Stimulated activated CD4-positive, alpha-beta T cell treated with anti-CD3 and anti-CD28 coated beads, TNF-alpha, amount 100 ng/mL, for 24 hours (primary cell): ENCODE measurements around the gene SETBP1.

Experiments
- DNase-seq, 3 experiments: peaks; one replicate each; pipeline ENCODE4 v3.0.0-alpha.2; 2020; ENCODE audit warnings: low read depth in 3 of 3

SETBP1 gene

DNA sequence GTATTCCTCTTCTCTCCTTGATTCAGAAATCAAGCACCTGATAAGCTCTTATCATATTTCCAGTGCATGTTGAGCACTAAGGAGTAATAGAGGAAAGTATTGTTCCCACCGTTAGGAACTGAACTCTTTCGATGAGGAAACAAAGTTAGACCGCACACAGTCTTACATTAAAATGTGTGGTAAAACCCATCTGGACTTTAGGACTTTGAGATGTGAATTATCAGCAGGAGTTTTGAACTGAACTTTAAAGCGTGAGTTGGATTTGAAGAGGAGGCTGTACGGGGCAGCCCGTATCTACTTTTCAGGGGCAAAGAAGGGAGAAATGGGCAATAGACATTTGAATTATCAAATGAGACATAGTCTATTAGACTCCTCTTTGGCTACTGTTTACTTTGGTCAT lies 134.4 kb downstream of the SETBP1 start:
- DNase-seq, result no peak

DNA sequence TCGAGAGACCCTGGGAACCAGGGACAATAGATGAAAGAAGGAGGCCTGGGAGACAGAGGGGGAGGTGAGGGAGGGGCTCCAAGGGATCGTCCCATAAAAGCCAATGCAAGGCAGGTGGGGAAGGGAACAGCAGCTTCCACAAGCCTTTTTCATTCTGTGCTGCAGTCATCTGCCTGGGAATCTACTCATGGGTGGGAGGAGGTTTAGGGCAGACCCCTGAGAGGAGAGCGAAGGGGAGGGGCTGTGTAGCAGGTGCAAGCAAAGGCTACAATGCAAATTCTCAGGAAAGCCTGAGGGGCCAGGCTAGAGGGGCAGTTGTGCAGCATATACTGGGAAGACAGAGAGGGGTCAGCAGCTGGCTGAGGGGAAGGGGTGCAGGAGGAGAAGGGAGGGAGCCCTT lies 135.4 kb downstream of the SETBP1 start:
- DNase-seq, result no peak

- no peak for DNase-seq
Observed at GRCh38 chr18:44816477-44816876, 135.8 kb downstream of the SETBP1 start.

DNA sequence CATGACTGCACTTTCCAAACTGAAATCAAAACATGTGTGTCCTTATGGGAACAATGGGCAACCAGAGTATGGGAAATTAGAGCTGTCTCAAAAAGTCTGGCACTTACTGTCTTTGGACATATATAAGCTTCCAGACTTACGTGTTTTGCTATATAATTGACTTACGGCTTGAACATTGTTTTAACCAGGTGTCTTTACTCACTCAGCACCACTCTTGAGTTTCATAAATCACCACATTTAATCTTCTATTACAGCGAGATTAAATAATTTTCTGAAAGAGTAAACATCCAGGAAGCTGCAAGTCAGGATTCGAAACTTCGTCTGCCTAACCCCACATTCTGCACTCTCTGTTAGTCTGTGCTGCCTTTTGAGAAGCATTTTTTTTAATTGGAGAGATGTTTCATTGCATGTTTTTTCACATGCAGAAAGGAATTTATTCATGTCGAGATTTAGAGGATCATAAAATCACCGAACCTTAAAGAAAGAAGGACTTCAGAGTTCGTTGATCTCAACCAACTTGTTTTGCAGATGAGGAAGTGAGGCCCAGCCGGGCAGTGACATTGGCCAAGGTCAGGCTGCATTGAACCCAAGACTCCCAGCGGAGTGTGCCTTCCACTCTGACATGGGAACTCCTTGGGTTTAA lies 137.3 kb downstream of the SETBP1 start:
- DNase-seq, result no peak

- no peak for DNase-seq
Observed at GRCh38 chr18:44818668-44819403, 138.1 kb downstream of the SETBP1 start.

DNA sequence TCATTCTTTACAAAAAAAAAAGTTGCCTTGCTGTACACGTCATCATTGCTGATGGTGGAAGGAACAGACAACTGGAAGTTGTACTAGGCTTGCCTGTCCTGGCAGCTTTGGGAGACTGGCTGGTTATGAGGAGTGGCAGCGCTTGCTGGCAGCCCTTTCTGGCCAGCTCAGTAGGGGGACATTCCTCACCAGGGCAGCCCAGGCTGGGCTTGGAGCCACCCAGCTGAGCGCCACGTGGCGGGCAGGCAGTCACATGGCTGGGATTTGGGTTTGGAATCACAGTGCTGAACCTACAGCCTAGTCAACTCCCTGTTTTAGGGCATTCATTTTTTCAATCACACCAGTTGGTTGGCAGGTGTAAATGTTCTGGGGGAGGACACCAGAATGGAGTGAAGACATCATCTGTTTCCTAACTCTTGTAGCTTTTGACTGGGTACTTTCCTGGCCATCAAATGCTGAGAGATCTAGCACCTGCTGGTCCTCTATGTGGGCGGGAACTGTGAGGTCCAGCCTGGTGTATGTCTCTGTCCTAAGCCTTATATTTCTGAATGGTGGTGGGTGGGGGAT lies 139.3 kb downstream of the SETBP1 start:
- DNase-seq, result no peak

DNA sequence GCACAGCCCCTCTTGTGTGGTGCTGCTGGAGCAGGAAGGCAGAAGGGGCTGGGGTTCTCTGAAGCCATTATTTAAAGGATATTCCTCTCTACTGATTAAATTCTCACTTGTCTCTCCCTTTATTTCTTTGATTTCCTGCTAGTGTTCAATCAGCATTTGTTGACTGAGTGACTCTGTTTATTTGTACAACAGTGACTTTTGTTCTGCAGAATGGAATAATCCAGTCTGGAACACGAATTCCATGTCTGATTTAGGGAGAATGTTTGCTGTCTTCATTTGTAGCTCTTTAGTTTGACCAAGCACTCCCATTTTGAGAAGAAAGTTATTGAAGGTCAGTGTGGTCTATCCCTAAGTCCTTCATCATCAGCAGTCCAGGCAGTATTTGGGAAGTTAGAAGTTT lies 141.2 kb downstream of the SETBP1 start:
- no peak for DNase-seq

DNA sequence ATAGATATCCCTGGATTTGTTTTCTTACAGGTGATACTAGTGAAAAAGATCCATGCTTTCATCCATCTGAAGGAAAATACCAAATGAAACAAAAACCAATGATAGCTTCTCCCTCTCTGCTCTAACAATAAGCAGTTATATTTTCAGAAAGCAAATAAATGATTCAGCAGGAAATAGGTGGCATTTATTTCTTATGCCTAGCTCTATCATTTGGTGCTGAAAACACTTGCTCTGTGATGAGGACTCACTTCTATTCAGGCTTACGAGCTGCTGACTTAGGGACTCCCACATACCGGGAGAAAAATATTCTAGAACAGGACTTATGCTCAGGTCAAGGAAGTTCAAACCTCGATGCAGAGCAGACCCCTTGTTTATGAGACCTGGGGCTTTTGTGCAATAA lies 142.6 kb downstream of the SETBP1 start:
- DNase-seq, result no peak

DNA sequence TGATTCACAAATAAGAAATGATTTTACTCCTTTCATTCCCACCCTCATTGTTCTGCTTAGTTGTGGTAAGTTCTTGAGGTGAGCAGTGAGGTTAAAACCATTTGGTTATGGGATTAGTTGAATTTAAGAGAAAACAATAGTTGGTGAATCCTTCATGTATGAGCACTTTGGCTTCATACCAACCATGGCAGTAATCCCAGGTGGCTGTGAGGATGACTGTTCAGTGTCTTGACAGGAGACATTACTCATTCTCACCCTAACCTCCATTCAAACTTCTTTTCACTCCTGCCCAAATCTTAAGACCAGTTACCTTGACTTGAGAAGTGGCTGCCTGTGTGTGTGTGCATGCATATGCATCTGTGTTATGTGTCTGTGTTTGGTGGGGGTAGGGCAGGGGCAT lies 143.1 kb downstream of the SETBP1 start:
- no peak for DNase-seq

GRCh38 chr18:44824884-44825283 lies 144.2 kb downstream of the SETBP1 start:
- DNase-seq, result no peak

- no peak for DNase-seq
Observed at GRCh38 chr18:44826418-44827259, 146.0 kb downstream of the SETBP1 start.

GRCh38 chr18:44828080-44828479 lies 147.4 kb downstream of the SETBP1 start:
- no peak for DNase-seq

- no peak for DNase-seq
Observed at GRCh38 chr18:44830581-44830980, 149.9 kb downstream of the SETBP1 start.

- DNase-seq, result no peak
Observed at GRCh38 chr18:44833786-44834185, 153.1 kb downstream of the SETBP1 start.

GRCh38 chr18:44834867-44835469 lies 154.3 kb downstream of the SETBP1 start:
- DNase-seq, result no peak

DNA sequence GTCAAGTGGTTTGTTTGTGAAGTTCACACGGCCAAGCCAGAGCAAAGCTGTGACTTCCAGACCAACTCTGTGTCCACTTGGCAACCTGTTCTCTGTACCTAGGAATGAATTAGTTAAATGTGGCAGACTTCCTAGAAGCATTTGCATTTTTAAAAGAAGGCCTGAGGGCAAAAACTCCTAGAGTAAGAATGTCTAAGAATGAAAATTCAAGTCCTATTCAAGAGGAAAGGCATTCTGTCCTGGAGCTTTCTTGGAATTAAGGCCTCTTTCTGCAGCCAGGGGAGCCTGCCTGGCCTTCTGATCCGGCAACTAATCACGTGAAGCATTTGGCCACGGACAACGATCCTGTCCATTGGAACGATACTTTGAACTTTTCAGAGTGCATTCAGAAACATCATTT lies 155.0 kb downstream of the SETBP1 start:
- no peak for DNase-seq

GRCh38 chr18:44836263-44836662 lies 155.6 kb downstream of the SETBP1 start:
- no peak for DNase-seq

DNA sequence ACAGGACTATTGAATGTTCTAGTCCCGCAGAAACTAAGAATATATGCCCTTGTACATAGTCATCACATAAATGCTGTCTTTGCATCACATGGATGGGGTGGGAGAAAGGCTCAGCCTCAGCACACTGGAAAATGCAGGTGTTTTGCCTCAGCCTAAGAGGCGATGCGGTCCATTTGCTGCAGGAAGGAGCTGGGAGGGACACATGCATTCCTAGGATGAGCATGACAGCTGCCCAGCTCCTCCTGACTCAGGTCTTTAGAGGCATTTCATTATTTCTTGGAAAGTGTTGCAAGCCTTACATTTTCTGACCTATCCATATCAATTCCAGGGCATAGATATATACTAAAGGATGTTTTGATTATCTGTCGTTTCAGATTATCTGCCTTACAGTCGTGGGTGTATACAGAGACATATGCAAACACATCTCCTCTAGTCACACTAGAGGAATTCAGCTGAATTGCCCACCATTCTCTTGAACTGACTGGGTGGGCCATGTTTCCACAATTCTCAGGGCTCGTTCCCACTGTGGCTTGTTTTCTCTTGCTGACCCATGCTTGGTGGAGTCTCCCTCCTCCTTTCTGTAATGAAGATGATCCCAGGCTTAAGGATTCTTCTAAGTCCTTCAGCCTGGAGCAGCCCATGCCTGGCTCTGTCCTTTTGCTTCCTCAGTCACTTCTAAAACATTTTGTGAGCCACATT lies 156.9 kb downstream of the SETBP1 start:
- no peak for DNase-seq

GRCh38 chr18:44838971-44839666 lies 158.4 kb downstream of the SETBP1 start:
- peak; percentile 33 to 66 (median 38) for DNase-seq

GRCh38 chr18:44840058-44840790 lies 159.5 kb downstream of the SETBP1 start:
- no peak for DNase-seq
